ENCODE measurements around the gene FCRLB. TPM values are rescaled to one million over a fixed set of nuclear protein-coding genes. Genes with fewer than 3 reads are reported as not detected.
"Not testable (repeated sequence)": the region's sequence is repeated elsewhere in the genome, so short reads cannot be mapped to it uniquely, and the experiment has no call there.

FCRLB gene
- total RNA-seq, 1 experiment from 2014 or later = 3.4 TPM

GRCh38 chr1:161719325-161719611 lies 2.1 kb upstream of the FCRLB start:
- DNase-seq (ENCODE audit: low spot score) = no peak

- no peak for DNase-seq (ENCODE audit: low spot score)
These were observed 922 bp upstream of the FCRLB start for GRCh38 chr1:161720422-161720821.

GRCh38 chr1:161721738-161722343 lies 497 bp downstream of the FCRLB start:
- no peak for DNase-seq (ENCODE audit: low spot score)

- DNase-seq (ENCODE audit: low spot score) = no peak
These were observed 1.1 kb downstream of the FCRLB start for GRCh38 chr1:161722406-161722805.

GRCh38 chr1:161723459-161724141 lies 2.3 kb downstream of the FCRLB start:
- peak; percentile 79 for DNase-seq (ENCODE audit: low spot score)

- DNase-seq (ENCODE audit: low spot score) = not testable (repeated sequence)
These were observed 4.0 kb downstream of the FCRLB start for GRCh38 chr1:161725258-161725907.

- DNase-seq (ENCODE audit: low spot score) = peak; percentile 47
These were observed 4.6 kb downstream of the FCRLB start for GRCh38 chr1:161725908-161726472.

- peak; percentile 59 for DNase-seq (ENCODE audit: low spot score)
These were observed 5.3 kb downstream of the FCRLB start for GRCh38 chr1:161726473-161727255.

GRCh38 chr1:161727256-161727924 lies 6.0 kb downstream of the FCRLB start:
- no peak for DNase-seq (ENCODE audit: low spot score)

GRCh38 chr1:161728376-161729226 lies 7.3 kb downstream of the FCRLB start:
- DNase-seq (ENCODE audit: low spot score) = no peak

GRCh38 chr1:161730050-161730564 lies 8.8 kb downstream of the FCRLB start:
- DNase-seq (ENCODE audit: low spot score) = no peak

- DNase-seq (ENCODE audit: low spot score) = no peak
These were observed 9.9 kb downstream of the FCRLB start for GRCh38 chr1:161731241-161731640.

- DNase-seq (ENCODE audit: low spot score) = no peak
These were observed 10.8 kb downstream of the FCRLB start for GRCh38 chr1:161731981-161732718.

- DNase-seq (ENCODE audit: low spot score) = peak; percentile 77
These were observed 12.2 kb downstream of the FCRLB start for GRCh38 chr1:161733526-161733925.

GRCh38 chr1:161735837-161736236 lies 14.5 kb downstream of the FCRLB start:
- no peak for DNase-seq (ENCODE audit: low spot score)

GRCh38 chr1:161736335-161736969 lies 15.1 kb downstream of the FCRLB start:
- DNase-seq (ENCODE audit: low spot score) = peak; percentile 53

GRCh38 chr1:161737625-161738024 lies 16.3 kb downstream of the FCRLB start:
- no peak for DNase-seq (ENCODE audit: low spot score)

GRCh38 chr1:161738627-161739287 lies 17.4 kb downstream of the FCRLB start:
- peak; percentile 57 for DNase-seq (ENCODE audit: low spot score)

Data from HT-29 (cell line).